OCI-LY7 (cell line): ENCODE data around the gene CHPT1.

ENCODE experiments used
- CTCF ChIP-seq: fragments of 200-600 bp; sonication (generic); conservative IDR thresholded peaks from 2 replicates; pipeline ENCODE4 v1.5.1; 2014; ENCODE audit warnings: mild to moderate bottlenecking, antibody characterized with exemption, low read length, moderate library complexity, mixed read lengths
- EZH2phosphoT487 ChIP-seq: fragments of 200-600 bp; sonication (generic); IDR thresholded peaks from 2 replicates; pipeline ENCODE4 v1.6.1; 2018; ENCODE audit warnings: low read depth, borderline replicate concordance, mild to moderate bottlenecking, mixed run types, antibody characterized with exemption, low read length, moderate library complexity, mixed read lengths

GRCh38 chr12:101722392-101722791, 25.0 kb downstream of the CHPT1 start:
- TF ChIP-seq CTCF (no peak), EZH2phosphoT487 (no peak)
